Small intestine (tissue), 7 donors: ENCODE results near the gene CELF1. TPM values are rescaled to one million over a fixed set of nuclear protein-coding genes. Genes with fewer than 3 reads are reported as not detected.

Experiments
- DNase-seq, 2 donors: peaks; one replicate each; pipeline versions ENCODE4 v3.0.0 to v3.0.0-alpha.2; 2013
- FAIRE-seq: peaks from 2 replicates; lab custom pipeline; 2012; peaks lifted over from hg19 to GRCh38; lab: Jason Lieb, UNC
- H3K27ac ChIP-seq, 3 donors: one replicate each; pipeline ENCODE4 v1.5.1; 2013; ENCODE audit warnings: low read length in 2 of 3, mild to moderate bottlenecking in 2 of 3, control low read depth in 1 of 3, inconsistent platforms in 1 of 3, low read depth in 1 of 3, moderate library complexity in 1 of 3
- H3K27me3 ChIP-seq, 3 donors: one replicate each; pipeline ENCODE4 v1.6.1; 2013; ENCODE audit warnings: low read length in 3 of 3, inconsistent platforms in 1 of 3; ENCODE audit not compliant: control insufficient read depth in 3 of 3, insufficient read depth in 3 of 3
- H3K36me3 ChIP-seq, 3 donors: one replicate each; pipeline ENCODE4 v1.6.1; 2013; ENCODE audit warnings: low read length in 3 of 3, inconsistent platforms in 1 of 3, low read depth in 1 of 3, mild to moderate bottlenecking in 1 of 3, moderate library complexity in 1 of 3; ENCODE audit not compliant: control insufficient read depth in 3 of 3, insufficient read depth in 2 of 3
- H3K4me1 ChIP-seq, 3 donors: one replicate each; pipeline ENCODE4 v1.6.1; 2013; ENCODE audit warnings: low read length in 2 of 3, inconsistent platforms in 1 of 3, low read depth in 1 of 3, mild to moderate bottlenecking in 1 of 3, moderate library complexity in 1 of 3; ENCODE audit not compliant: control insufficient read depth in 3 of 3, insufficient read depth in 2 of 3
- H3K4me3 ChIP-seq, 3 donors: one replicate each; pipeline ENCODE4 v1.5.1; 2013; ENCODE audit warnings: low read length in 3 of 3, control low read depth in 1 of 3, inconsistent platforms in 1 of 3, low read depth in 1 of 3, mild to moderate bottlenecking in 1 of 3, moderate library complexity in 1 of 3
- H3K9me3 ChIP-seq, 2 donors: one replicate each; pipeline ENCODE4 v1.6.1; 2013; ENCODE audit warnings: low read depth in 1 of 2, low read length in 1 of 2; ENCODE audit not compliant: control insufficient read depth in 2 of 2, insufficient read depth in 1 of 2
- WGBS, 3 donors: extraction: QIAGEN DNeasy Blood & Tissue Kit; methylation state at CpG; one replicate each; pipeline ENCODE4 v1.1.7; 2013; 5-methylcytosine and 5-hydroxymethylcytosine counted together
- polyA plus RNA-seq, 4 donors: library from polyadenylated mRNA; stranded (reverse) in 3 of 4; unstranded in 1 of 4; fragments of 200-250 nt in 3 of 4; fragments of 120-200 nt in 1 of 4; gene quantifications; one replicate each; pipeline versions ENCODE4 v1.2.1 to v1.2.3, GENCODE V29; 2013
- donor health status: healthy with polysubstance abuse.
- donor health status: control.
- donor health status: control.
- donor health status: Bipolar disorder and iron deficiency.
- donor health status: healthy.

CELF1 gene
- polyA plus RNA-seq, 4 donors = 16.5 to 69.5 (median 27.0) TPM

DNA sequence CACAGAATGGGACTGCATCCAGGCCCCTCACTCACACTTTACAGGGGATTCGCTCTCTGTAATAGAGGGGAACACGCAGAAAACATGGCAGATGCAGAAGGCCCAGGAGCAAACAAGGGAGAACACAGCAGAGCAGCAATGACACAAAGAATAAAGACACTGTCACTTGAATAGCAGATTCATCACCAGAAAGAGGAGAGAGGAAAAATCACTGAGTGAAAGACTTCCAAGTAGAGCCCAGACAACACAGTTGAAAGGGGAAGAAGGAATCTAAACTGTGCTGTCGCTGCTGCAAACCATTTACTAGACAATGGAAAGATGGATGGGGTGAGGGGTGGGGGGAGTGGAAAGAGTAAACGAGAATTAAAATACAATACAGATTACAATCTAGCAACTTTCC lies 75.2 kb downstream of the CELF1 start:
- 80 to 84% (median 81%) methylated on average over 4 of the region's 4 CpGs for WGBS, 3 donors
- peaks cover 32 to 66% (median 43%) of the 10 kb centered on the region in 3 donors for H3K36me3 ChIP-seq

DNA sequence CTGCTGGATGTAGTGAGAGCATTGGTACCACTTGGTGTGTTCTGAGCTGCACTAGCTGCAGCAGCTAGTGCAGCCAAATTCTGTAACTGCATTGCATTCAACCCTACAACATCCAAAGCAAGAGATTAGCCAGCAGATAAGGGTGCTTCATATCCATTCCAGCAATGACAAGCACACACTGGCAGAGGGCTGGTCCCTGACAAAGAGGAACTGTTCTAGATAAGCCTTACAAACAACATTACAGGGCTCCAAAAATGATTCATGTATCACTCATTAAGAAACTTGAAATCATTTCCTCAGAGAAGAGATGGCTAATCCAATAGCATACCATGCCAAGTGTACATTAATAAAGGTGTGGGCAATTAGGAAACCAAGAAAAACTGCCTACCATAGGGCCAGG lies 75.6 kb downstream of the CELF1 start:
- no peak for FAIRE-seq
- DNase-seq = no peak
- H3K27me3 ChIP-seq = no peaks in the 10 kb centered on the region
- H3K4me1 ChIP-seq = no peaks in the 10 kb centered on the region
- H3K27ac ChIP-seq = no peak overlapping the region
- no peak overlapping the region for H3K4me3 ChIP-seq
- peaks cover 30 to 65% (median 43%) of the 10 kb centered on the region in 3 donors for H3K36me3 ChIP-seq
- no peaks in the 10 kb centered on the region for H3K9me3 ChIP-seq

More for the DNA sequence above, 75.2 kb downstream of the CELF1 start:
- DNase-seq (no peak), FAIRE-seq (no peak)
- Histone ChIP-seq H3K27ac (no peak overlapping the region), H3K27me3 (no peaks in the 10 kb centered on the region), H3K4me3 (no peak overlapping the region), H3K4me1 (no peaks in the 10 kb centered on the region), H3K9me3 (no peaks in the 10 kb centered on the region)

DNA sequence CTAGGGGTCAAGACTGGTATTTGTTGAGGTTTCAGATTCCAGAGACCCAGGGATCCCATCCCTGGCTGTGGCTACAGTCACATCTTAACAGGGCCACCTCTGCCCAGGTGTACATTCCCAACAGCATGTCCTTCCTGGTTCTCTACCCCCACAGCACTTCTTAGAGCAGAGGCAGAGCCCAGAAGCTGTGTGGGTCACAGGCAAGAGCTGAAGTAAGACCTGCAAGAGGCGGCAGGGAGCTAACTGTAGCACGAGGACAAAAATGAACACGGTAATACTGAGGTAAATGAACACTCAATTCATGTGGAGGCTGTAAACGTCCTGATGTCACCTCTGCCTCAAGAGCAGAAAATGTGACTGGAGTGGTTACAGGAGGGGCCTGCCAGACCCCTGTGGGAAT lies 82.3 kb downstream of the CELF1 start:
- H3K27me3 ChIP-seq = no peaks in the 10 kb centered on the region
- no peak overlapping the region for H3K4me3 ChIP-seq
- H3K36me3 ChIP-seq = peaks cover 21 to 69% (median 28%) of the 10 kb centered on the region in 3 donors
- no peaks in the 10 kb centered on the region for H3K9me3 ChIP-seq
- no peak overlapping the region for H3K27ac ChIP-seq
- peaks cover 0 to 10% (median 2%) of the 10 kb centered on the region in 3 donors for H3K4me1 ChIP-seq
- DNase-seq (no peak), FAIRE-seq (no peak)
- WGBS, 3 donors = 72 to 88% (median 82%) methylated on average over 4 of the region's 4 CpGs

DNA sequence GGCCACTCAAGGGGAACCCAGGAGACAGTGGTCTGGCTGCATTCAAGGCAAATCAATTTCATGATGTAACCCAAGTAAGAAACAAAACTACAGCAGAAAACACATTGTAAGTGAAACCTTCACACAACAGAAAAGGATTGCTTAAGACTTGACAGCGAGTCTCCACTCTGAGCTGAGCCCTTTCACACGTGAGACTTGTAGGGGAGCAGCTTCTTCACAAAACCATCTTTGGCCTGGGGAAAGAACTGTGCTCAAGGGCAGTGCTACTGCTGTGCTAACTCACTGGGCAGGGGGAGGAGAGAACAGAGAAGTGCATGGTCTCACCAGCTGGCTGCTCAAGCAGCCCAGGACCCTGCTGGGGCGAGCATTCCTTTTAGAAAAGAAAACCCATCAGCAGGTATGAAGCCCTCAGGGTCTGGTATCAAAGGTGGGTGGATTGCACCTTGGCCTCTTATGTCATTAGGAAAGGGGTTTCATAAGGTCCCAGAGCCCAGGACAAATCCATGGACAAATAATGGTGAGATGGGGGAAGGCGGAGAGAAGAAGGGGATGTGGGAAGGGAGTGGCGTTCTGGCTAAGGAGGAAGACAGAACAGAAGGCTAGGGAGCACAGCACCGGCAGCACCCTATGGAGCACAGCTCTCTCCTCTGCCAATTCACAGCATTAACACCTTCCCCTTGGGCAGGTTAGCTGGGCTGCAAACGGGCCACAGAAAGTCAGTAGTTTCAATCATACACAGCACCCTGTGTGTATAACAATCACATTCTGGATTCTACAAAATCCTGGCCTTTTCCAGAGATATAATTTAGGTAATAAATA lies 83.4 kb downstream of the CELF1 start:
- Histone ChIP-seq H3K27me3 (no peaks in the 10 kb centered on the region), H3K4me3 (no peak overlapping the region), H3K27ac (peak overlapping the region in 1 of 3 donors; percentile 63), H3K9me3 (no peaks in the 10 kb centered on the region), H3K4me1 (peaks cover 0 to 10% (median 2%) of the 10 kb centered on the region in 3 donors), H3K36me3 (peaks cover 20 to 68% (median 21%) of the 10 kb centered on the region in 3 donors)
- WGBS, 3 donors = 86 to 95% (median 94%) methylated on average over 7 of the region's 7 CpGs
- DNase-seq (no peak), FAIRE-seq (no peak)

DNA sequence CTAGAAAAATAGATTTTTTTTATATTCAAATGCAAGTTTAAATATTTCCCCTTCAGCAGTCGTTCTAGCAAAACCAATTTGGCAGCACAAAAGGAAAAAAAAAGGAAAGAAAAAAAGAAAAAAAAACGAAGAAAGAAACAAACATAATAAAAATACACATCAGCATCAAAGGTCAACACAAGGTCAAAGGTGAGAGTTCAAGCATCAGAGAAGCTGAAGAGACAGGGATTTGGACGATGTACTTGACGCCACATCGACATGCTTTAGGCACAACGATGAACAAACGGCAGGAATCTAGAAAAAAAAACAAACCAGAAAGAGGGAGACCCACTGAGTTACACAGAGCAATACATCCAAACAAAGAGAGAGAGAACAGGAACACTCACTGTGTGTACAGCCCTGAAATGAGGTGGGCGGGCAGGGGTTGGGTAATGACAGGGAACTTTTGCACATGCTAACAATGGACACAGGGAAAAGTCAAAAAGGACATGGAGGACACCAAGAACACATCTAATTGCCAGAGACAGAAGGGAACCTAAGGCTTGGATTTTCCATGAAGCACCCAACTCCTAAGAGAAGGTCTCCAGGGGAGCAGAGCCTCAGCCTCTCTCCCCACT lies 84.2 kb downstream of the CELF1 start:
- 66 to 71% (median 70%) methylated on average over 8 of the region's 8 CpGs for WGBS, 3 donors
- DNase-seq (no peak), FAIRE-seq (no peak)
- Histone ChIP-seq H3K4me1 (peaks cover 0 to 10% (median 2%) of the 10 kb centered on the region in 3 donors), H3K36me3 (peaks cover 17 to 71% (median 20%) of the 10 kb centered on the region in 3 donors), H3K9me3 (no peaks in the 10 kb centered on the region), H3K4me3 (no peak overlapping the region), H3K27ac (peak overlapping the region in 1 of 3 donors; percentile 63), H3K27me3 (no peaks in the 10 kb centered on the region)

DNA sequence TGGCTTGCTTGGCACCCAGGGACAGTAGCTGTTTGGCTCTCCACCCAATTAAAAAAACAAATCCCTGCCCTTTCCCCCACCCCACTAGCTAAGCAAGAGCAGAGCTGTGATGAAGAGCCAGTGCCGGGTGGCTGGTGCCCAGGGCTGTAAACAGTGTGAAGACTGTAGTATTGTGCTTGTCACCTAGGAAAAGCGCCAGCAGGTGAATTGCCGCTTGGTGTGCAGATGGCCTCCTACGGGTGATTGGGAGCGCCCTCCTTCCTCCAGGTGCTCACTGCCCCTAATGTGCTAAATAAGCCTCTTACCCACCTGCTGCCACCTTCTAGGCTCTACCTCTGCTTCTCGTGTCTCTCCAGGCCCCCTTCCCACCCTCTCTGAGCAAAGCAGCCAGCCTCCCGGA lies 85.6 kb downstream of the CELF1 start:
- H3K27me3 ChIP-seq = no peaks in the 10 kb centered on the region
- H3K4me3 ChIP-seq = no peak overlapping the region
- peak overlapping the region in 1 of 3 donors; percentile 8 for H3K27ac ChIP-seq
- H3K9me3 ChIP-seq = no peaks in the 10 kb centered on the region
- peaks cover 11 to 69% (median 17%) of the 10 kb centered on the region in 3 donors for H3K36me3 ChIP-seq
- 27 to 66% (median 36%) methylated on average over 7 of the region's 7 CpGs for WGBS, 3 donors
- peaks cover 0 to 10% (median 2%) of the 10 kb centered on the region in 3 donors for H3K4me1 ChIP-seq
- FAIRE-seq (no peak), DNase-seq (peak in 1 of 2 donors; percentile 48)

DNA sequence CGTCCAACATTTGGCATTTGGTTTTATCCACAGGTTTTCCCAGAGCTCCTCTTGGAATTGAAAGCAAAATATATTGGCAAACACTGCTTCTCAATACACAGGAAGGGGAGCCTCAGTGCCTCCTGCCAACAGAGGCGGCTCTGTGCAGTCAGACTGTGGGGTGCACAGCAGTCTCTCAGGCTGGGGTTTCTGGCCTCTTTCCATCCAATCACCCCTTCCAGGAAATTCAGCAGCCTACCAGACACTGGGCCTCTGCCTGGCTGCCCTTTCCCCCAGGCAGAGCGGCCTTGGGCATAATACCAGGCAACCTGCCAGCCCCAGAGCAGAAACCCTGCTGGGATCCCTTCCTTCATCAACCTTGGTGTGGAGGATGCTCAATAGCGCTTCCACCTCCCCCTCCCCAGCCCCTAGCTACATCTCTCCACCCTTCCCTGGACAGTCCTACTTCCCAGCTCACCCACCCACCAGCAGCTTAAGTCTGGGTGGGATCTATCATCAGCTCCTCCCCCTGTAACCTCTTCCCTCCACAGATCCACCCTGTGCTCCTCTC lies 86.2 kb downstream of the CELF1 start:
- no peaks in the 10 kb centered on the region for H3K27me3 ChIP-seq
- 16 to 47% (median 25%) methylated on average over 4 of the region's 4 CpGs for WGBS, 3 donors
- H3K27ac ChIP-seq = peak overlapping the region in 2 of 3 donors; percentile 8 to 25
- H3K4me1 ChIP-seq = peaks cover 0 to 10% (median 2%) of the 10 kb centered on the region in 3 donors
- H3K4me3 ChIP-seq = no peak overlapping the region
- H3K9me3 ChIP-seq = no peaks in the 10 kb centered on the region
- FAIRE-seq (no peak), DNase-seq (peak in 1 of 2 donors; percentile 50)
- H3K36me3 ChIP-seq = peaks cover 11 to 68% (median 13%) of the 10 kb centered on the region in 3 donors

DNA sequence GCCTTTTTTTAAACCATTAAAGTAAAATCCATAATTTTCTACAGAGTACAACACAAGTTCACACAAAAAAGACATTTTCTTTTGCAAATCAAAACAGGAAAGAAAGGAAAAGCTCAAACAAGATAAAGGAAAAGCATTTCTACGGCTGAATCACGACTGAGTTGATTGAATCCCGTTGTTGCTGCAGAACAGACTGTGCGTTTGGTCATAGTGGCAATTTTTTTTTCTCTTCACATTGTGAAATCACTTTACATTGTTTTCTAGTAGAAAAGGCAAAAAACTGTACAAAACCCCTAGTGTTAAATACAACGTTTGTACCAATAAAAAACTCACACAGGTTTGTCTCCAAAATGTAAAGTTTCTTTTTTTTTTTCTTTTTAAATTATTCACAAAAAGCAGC lies 86.7 kb downstream of the CELF1 start:
- Histone ChIP-seq H3K27me3 (no peaks in the 10 kb centered on the region), H3K4me1 (peaks cover 0 to 10% (median 2%) of the 10 kb centered on the region in 3 donors), H3K27ac (no peak overlapping the region), H3K9me3 (no peaks in the 10 kb centered on the region), H3K4me3 (no peak overlapping the region), H3K36me3 (peaks cover 7 to 67% (median 8%) of the 10 kb centered on the region in 3 donors)
- 14 to 46% (median 34%) methylated on average over 5 of the region's 5 CpGs for WGBS, 3 donors
- FAIRE-seq (no peak), DNase-seq (no peak)
